ENCODE data around the gene PLCG1. TPM values are rescaled to one million over a fixed set of nuclear protein-coding genes. Genes with fewer than 3 reads are reported as not detected.
"Not testable (repeated sequence)": the region's sequence is repeated elsewhere in the genome, so short reads cannot be mapped to it uniquely, and the experiment has no call there.

Gene PLCG1
- total RNA-seq, 2 experiments from 2014 or later, result 395 to 406 TPM

DNA sequence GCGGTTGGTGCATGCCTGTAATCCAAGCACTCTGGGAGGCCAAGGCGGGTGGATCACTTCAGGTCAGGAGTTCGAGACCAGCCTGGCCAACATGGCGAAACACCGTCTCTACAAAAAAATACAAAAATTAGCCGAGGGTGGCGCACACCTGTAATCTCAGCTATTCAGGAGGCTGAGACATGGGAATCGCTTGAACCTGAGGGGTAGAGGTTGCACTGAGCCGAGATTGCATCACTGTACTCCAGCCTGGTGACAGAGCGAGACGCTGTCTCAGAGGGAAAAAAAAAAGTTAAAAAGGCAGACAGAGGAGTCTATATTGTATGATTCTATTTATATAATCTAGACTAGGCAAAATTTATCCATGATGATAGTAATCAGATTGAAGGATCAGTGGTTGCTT is 27.3 kb upstream of the PLCG1 start:
- ChIA-PET CTCF (interaction anchor here (1.0 to 3.4 kb wide), 3 partner anchors 15 to 119 kb away, joined by 4 to 15 read pairs (median 5); no protein-coding TSS in a partner anchor), POLR2A (no interaction called here)
- Mint-ChIP-seq H3K9me3 (ENCODE audit: insufficient read depth) (no peaks in the 10 kb centered on the region), H3K4me1 (ENCODE audit: low read depth) (no peaks in the 10 kb centered on the region), H3K4me3 (no peak overlapping the region), H3K27ac (no peak overlapping the region), H3K27me3 (ENCODE audit: low read depth) (no peaks in the 10 kb centered on the region), H3K36me3 (ENCODE audit: low read depth) (peaks cover 53% of the 10 kb centered on the region)
- ATAC-seq, result no peak
- DNase-seq, result no peak

DNA sequence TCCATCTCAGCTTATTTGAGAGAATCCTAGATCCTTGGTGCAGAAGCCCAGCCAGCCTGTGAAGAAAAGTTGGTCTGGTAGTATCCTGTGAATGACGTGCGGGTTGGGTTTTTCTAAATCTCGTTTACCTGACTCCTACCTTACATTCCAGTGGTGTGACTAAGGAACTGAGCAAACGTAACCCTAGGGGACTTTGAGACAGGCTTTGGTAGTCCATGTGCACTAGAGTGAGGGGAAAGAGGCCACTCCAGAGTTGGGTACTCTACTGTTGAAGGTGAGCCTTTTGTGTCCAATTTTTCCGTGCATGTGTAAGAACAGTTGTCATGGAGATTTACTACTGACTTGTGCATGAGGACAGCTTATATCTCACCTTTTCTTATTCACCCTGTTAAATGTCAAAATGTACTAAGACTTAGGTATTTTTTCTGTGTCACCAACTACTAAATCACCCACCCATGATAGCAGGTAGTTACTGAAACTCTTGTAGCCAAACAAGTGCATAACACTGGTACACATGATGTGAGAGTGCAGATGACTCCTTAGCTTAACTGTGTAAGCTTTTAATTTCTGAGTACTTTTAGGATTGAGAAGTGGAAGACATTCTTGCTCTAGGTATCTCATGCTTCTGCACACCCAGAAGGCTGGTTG is 26.3 kb upstream of the PLCG1 start:
- Mint-ChIP-seq H3K27ac (no peak overlapping the region), H3K27me3 (ENCODE audit: low read depth) (no peaks in the 10 kb centered on the region), H3K36me3 (ENCODE audit: low read depth) (peaks cover 63% of the 10 kb centered on the region), H3K9me3 (ENCODE audit: insufficient read depth) (no peaks in the 10 kb centered on the region), H3K4me1 (ENCODE audit: low read depth) (no peaks in the 10 kb centered on the region), H3K4me3 (no peak overlapping the region)
- POLR2A ChIA-PET, result interaction anchor here (0.7 kb wide), 1 partner anchor 49 kb away, joined by 3 read pairs; no protein-coding TSS in a partner anchor
- ATAC-seq, result no peak
- CTCF ChIA-PET, result interaction anchor here (0.7 to 1.3 kb wide), 8 partner anchors 10 to 229 kb away, joined by 3 to 5 read pairs (median 4); no protein-coding TSS in a partner anchor
- DNase-seq, result no peak

DNA sequence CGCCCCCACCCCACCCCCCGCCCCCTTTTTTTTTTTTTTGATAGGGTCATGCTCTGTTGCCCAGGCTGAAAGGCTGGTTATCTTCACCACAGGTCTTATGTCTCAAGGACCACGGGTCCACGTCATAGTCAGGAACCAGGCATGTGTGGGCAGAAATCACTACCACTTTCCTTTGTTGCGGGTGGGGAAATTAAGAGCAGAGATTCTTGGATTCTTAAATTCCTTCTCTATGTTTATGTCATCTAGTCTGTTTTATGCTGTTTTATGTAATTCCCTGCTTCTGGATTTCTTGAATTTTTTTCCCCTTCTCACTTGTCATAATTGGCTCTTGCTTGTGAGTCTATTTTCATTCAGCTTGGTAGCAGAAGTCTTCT is 25.8 kb upstream of the PLCG1 start:
- Mint-ChIP-seq H3K9me3 (ENCODE audit: insufficient read depth) (no peaks in the 10 kb centered on the region), H3K4me3 (no peak overlapping the region), H3K27me3 (ENCODE audit: low read depth) (no peaks in the 10 kb centered on the region), H3K4me1 (ENCODE audit: low read depth) (no peaks in the 10 kb centered on the region), H3K36me3 (ENCODE audit: low read depth) (peaks cover 66% of the 10 kb centered on the region), H3K27ac (no peak overlapping the region)
- CTCF ChIA-PET, result interaction anchor here (0.9 to 2.2 kb wide), 6 partner anchors 10 to 228 kb away, joined by 3 to 9 read pairs (median 3); no protein-coding TSS in a partner anchor
- POLR2A ChIA-PET, result interaction anchor here (0.6 to 0.7 kb wide), 2 partner anchors 50 to 260 kb away, joined by 3 read pairs; no protein-coding TSS in a partner anchor
- ATAC-seq, result no peak
- no peak for DNase-seq

DNA sequence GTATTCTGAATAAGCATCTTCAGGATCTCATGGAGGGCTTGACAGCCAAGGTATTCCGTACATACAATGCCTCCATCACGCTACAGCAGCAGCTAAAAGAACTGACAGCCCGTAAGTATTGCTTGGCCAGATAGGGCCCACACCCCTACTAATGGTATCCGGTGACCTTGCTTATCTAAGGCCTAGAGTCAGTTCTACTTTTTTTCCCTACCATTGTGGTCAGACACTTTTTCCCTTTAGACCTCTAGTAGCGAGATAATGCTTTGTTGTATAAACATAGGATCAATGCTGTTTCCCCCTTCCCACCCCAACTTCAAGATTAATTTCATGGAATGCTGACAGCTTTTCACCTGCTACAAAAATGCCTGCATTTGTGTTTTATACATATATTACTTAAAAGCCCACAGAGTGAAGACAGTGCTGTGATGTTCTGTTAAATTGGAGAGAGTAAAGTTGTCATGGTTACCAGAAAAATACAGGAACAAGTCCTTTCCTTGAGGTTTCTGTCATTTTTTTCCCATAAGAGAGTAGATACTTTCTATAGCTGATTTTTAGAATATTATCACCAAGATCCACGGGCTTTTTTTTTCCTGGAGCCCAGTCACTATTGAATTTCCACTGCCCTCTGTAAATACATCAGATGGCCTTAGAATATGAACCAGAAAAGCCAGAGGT is 20.9 kb upstream of the PLCG1 start:
- Mint-ChIP-seq H3K4me3 (no peak overlapping the region), H3K36me3 (ENCODE audit: low read depth) (peaks cover 74% of the 10 kb centered on the region), H3K4me1 (ENCODE audit: low read depth) (peaks cover 12% of the 10 kb centered on the region), H3K27ac (no peak overlapping the region), H3K27me3 (ENCODE audit: low read depth) (no peaks in the 10 kb centered on the region), H3K9me3 (ENCODE audit: insufficient read depth) (no peaks in the 10 kb centered on the region)
- ATAC-seq, result no peak
- ChIA-PET CTCF (interaction anchor here (0.8 kb wide), 1 partner anchor 125 kb away, joined by 3 read pairs; no protein-coding TSS in a partner anchor), POLR2A (no interaction called here)
- DNase-seq, result no peak

DNA sequence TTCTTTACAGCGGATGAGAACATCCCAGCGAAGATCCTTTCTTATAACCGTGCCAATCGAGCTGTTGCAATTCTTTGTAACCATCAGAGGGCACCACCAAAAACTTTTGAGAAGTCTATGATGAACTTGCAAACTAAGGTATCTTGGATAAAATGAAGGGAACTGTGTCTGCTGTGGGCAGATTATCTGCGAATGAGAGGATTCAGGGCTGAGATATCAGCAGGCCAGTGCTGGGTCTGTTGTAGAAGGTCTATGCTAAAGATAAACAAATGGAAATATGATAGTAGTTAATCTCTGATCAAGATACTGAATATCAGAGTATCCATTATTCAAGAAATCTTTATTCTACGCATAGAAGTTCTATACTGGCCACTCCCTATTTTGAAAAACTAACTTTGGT is 19.2 kb upstream of the PLCG1 start:
- peaks cover 75% of the 10 kb centered on the region for H3K36me3 Mint-ChIP-seq (ENCODE audit: low read depth)
- H3K27ac Mint-ChIP-seq; H3K4me3 Mint-ChIP-seq; POLR2A ChIA-PET; H3K27me3 Mint-ChIP-seq (ENCODE audit: low read depth); DNase-seq; H3K9me3 Mint-ChIP-seq (ENCODE audit: insufficient read depth); ATAC-seq: not testable (repeated sequence)
- CTCF ChIA-PET, result interaction anchor here (0.6 to 1.3 kb wide), 4 partner anchors 14 to 221 kb away, joined by 3 to 4 read pairs (median 3); no protein-coding TSS in a partner anchor
- peaks cover 16% of the 10 kb centered on the region for H3K4me1 Mint-ChIP-seq (ENCODE audit: low read depth)

DNA sequence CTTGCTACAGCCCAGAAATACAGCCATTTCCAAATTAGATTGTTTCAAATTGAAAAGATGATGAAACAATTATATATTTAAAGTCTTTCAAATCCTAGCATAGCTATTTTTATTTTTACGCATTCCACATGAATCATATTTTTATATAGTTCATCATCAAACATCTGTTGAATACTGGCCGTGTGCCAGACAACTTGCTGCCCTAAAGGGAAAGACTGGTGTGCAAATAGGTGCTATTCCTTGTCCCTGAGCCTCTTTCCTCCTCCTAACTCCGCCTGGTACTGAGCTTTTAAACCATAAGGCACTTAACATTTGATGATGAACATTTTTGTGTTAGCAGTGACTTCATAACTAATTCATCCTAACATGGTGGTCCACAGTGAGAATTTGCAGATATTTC is 18.7 kb upstream of the PLCG1 start:
- POLR2A ChIA-PET, result no interaction called here
- CTCF ChIA-PET, result interaction anchor here (0.6 to 1.3 kb wide), 7 partner anchors 15 to 221 kb away, joined by 3 to 5 read pairs (median 3); no protein-coding TSS in a partner anchor
- H3K27me3 Mint-ChIP-seq (ENCODE audit: low read depth), result no peaks in the 10 kb centered on the region
- peaks cover 76% of the 10 kb centered on the region for H3K36me3 Mint-ChIP-seq (ENCODE audit: low read depth)
- ATAC-seq (no peak), DNase-seq (no peak)
- no peaks in the 10 kb centered on the region for H3K9me3 Mint-ChIP-seq (ENCODE audit: insufficient read depth)
- H3K4me3 Mint-ChIP-seq, result no peak overlapping the region
- H3K27ac Mint-ChIP-seq, result no peak overlapping the region
- H3K4me1 Mint-ChIP-seq (ENCODE audit: low read depth), result peaks cover 16% of the 10 kb centered on the region

DNA sequence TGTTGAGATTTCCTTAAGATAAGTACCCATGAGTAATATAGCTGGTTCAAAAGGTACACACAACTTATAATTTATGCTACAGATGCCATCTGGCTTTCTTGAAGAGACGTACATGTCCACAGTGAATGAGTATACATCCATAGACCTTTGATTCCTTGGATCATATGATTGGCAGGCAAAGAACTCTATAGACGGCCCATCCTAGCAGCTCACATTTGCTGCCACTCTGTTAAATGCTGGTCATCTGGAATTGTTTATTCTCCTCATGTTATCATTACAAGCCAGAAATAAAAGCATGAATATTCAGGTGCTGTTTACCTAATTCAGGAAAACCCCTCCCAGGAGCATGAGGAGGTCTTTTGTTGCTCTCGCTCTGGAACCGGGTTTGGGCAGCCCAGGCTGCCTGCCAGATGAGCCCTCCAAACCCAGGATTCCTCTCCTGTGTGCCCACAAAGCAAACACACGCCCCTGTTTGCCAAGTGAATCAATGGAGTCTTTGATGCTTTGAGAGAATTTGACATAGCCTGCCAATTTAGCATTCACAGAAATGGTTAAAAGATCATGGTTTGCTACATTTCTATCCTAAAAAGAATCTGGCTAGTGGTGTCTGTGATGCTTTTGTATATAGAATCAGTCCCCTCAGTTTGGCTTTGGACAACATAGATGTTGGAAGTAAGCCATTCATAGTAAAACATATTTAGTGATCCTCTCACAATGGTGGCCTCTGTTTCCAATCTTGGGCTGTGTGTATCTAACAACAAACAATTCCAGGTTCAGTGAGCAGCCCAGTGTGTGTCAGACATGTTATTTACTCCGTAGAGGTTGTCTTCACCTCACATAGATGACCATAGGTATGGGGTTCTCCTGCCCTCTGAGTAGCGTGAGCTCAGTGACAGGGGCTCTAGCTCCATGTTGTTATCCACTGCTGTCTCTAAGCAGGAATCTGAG is 17.5 kb upstream of the PLCG1 start:
- POLR2A ChIA-PET, result no interaction called here
- no peak for ATAC-seq

DNA sequence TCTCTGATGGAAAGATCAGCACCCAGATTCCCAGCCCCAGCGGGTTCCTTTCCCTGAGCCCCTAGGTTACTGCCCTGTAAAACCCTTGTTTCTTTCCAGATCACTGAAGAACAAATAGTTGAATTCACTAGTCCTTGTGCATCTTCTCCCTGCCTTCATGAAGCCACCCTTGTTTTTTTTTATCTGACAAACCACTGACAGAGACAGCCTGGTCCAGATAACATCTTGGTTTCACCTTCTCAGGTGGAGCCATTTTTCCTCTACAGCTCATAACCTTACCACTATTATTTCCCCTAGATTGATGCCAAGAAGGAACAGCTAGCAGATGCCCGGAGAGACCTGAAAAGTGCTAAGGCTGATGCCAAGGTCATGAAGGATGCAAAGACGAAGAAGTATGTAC is 15.9 kb upstream of the PLCG1 start:
- peaks cover 77% of the 10 kb centered on the region for H3K36me3 Mint-ChIP-seq (ENCODE audit: low read depth)
- no peaks in the 10 kb centered on the region for H3K9me3 Mint-ChIP-seq (ENCODE audit: insufficient read depth)

More for the DNA sequence above, 17.5 kb upstream of the PLCG1 start:
- no peak overlapping the region for H3K4me3 Mint-ChIP-seq
- CTCF ChIA-PET, result interaction anchor here (0.7 to 3.9 kb wide), 6 partner anchors 15 to 219 kb away, joined by 3 to 33 read pairs (median 4); no protein-coding TSS in a partner anchor
- H3K9me3 Mint-ChIP-seq (ENCODE audit: insufficient read depth), result no peaks in the 10 kb centered on the region
- H3K27ac Mint-ChIP-seq, result peak overlapping the region; percentile 16
- H3K36me3 Mint-ChIP-seq (ENCODE audit: low read depth), result peaks cover 78% of the 10 kb centered on the region
- no peaks in the 10 kb centered on the region for H3K27me3 Mint-ChIP-seq (ENCODE audit: low read depth)
- H3K4me1 Mint-ChIP-seq (ENCODE audit: low read depth), result peaks cover 16% of the 10 kb centered on the region
- no peak for DNase-seq

DNA sequence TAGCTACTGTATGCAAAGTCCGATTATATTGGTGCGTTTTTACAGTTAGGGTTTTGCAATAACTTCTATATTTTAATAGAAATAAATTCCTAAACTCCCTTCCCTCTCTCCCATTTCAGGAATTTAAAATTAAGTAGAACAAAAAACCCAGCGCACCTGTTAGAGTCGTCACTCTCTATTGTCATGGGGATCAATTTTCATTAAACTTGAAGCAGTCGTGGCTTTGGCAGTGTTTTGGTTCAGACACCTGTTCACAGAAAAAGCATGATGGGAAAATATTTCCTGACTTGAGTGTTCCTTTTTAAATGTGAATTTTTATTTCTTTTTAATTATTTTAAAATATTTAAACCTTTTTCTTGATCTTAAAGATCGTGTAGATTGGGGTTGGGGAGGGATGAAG is 13.7 kb upstream of the PLCG1 start:
- POLR2A ChIA-PET, result no interaction called here
- H3K36me3 Mint-ChIP-seq (ENCODE audit: low read depth), result peaks cover 76% of the 10 kb centered on the region
- peaks cover 16% of the 10 kb centered on the region for H3K4me1 Mint-ChIP-seq (ENCODE audit: low read depth)
- no peak for DNase-seq
- no peak overlapping the region for H3K4me3 Mint-ChIP-seq
- CTCF ChIA-PET, result interaction anchor here (1.7 to 3.9 kb wide), 2 partner anchors 11 to 133 kb away, joined by 5 to 33 read pairs; no protein-coding TSS in a partner anchor
- no peak overlapping the region for H3K27ac Mint-ChIP-seq
- no peak for ATAC-seq
- H3K9me3 Mint-ChIP-seq (ENCODE audit: insufficient read depth), result no peaks in the 10 kb centered on the region
- H3K27me3 Mint-ChIP-seq (ENCODE audit: low read depth), result no peaks in the 10 kb centered on the region

More for the DNA sequence above, 15.9 kb upstream of the PLCG1 start:
- Mint-ChIP-seq H3K4me3 (no peak overlapping the region), H3K4me1 (ENCODE audit: low read depth) (peaks cover 16% of the 10 kb centered on the region), H3K27ac (peak overlapping the region; percentile 27), H3K27me3 (ENCODE audit: low read depth) (no peaks in the 10 kb centered on the region)
- DNase-seq (no peak), ATAC-seq (no peak)
- ChIA-PET CTCF (interaction anchor here (1.0 to 3.9 kb wide), 7 partner anchors 10 to 218 kb away, joined by 3 to 33 read pairs (median 6); no protein-coding TSS in a partner anchor), POLR2A (interaction anchor here (1.0 kb wide), 1 partner anchor 15 kb away, joined by 3 read pairs; no protein-coding TSS in a partner anchor)

DNA sequence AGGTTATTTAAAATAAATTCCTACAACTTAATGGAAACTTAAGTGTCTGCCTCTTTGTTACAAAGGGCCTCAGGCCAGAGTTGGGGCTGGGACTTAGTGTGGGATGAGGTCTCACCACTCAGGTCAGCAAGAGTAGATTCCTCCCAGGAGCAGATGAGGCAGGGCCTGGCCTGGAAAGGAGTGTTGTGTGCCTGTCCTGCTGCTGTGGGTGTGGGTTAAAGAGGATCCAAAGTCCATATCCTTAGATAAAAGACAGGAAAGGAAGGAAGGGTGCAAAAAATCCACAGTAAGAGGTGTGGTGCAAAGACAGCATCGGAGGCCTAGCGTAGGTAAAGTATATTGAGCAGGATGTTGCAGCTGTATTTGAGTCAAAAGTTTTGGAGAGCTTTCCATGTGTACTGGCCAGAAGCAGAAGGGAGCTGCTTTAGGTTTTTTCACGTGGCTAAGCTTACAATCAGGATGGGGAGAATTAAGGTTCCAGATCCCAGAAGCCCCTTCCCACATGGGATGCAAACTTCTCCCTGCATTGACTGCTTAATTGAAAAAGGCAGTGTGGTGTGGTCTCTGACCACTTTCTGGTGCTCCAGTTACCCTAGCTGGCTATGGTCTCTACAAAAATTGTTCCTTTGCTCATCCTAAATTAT is 12.8 kb upstream of the PLCG1 start:
- ChIA-PET POLR2A (no interaction called here), CTCF (interaction anchor here (3.0 kb wide), 1 partner anchor 11 kb away, joined by 18 read pairs; no protein-coding TSS in a partner anchor)
- Mint-ChIP-seq H3K4me1 (ENCODE audit: low read depth) (peaks cover 16% of the 10 kb centered on the region), H3K36me3 (ENCODE audit: low read depth) (peaks cover 76% of the 10 kb centered on the region), H3K27me3 (ENCODE audit: low read depth) (no peaks in the 10 kb centered on the region), H3K27ac (no peak overlapping the region), H3K4me3 (no peak overlapping the region), H3K9me3 (ENCODE audit: insufficient read depth) (no peaks in the 10 kb centered on the region)
- no peak for ATAC-seq
- peak; percentile 13 for DNase-seq
